HAP-1 (cell line): ENCODE measurements around the gene TRIM24.

Experiments
- DNase-seq, 2 experiments: peaks; one replicate each; pipeline ENCODE4 v3.0.0-alpha.2; 2016 to 2020; ENCODE audit warnings: low spot score in 2 of 2
- H3K27me3 ChIP-seq: fragments of 250-450 bp; sonication (Bioruptor Pico); 2 replicates; pipeline ENCODE4 v1.5.1; 2020; ENCODE audit warnings: low read depth, mild to moderate bottlenecking, moderate library complexity
- H3K36me3 ChIP-seq: fragments of 250-450 bp; sonication (Bioruptor Pico); replicated peaks from 2 replicates; pipeline ENCODE4 v1.5.1; 2020; ENCODE audit warnings: mild to moderate bottlenecking
- H3K4me1 ChIP-seq: fragments of 250-450 bp; sonication (Bioruptor Pico); 2 replicates; pipeline ENCODE4 v1.5.1; 2020; ENCODE audit warnings: mild to moderate bottlenecking
- H3K4me3 ChIP-seq: fragments of 250-450 bp; sonication (Bioruptor Pico); 2 replicates; pipeline ENCODE4 v1.5.1; 2020; ENCODE audit warnings: mild to moderate bottlenecking, moderate library complexity
- H3K9me3 ChIP-seq: fragments of 250-450 bp; sonication (Bioruptor Pico); 2 replicates; pipeline ENCODE4 v1.5.1; 2020; ENCODE audit warnings: mild to moderate bottlenecking, moderate library complexity
- in situ Hi-C: fragments of 300-500 bp; cut with MboI; formaldehyde crosslinking; loops from 3 replicates; pipeline ENCODE4 v1.14.3; 2020; ENCODE audit warnings: low sequenced_read_pairs, inconsistent platforms, mixed read lengths

The TRIM24 gene

DNA sequence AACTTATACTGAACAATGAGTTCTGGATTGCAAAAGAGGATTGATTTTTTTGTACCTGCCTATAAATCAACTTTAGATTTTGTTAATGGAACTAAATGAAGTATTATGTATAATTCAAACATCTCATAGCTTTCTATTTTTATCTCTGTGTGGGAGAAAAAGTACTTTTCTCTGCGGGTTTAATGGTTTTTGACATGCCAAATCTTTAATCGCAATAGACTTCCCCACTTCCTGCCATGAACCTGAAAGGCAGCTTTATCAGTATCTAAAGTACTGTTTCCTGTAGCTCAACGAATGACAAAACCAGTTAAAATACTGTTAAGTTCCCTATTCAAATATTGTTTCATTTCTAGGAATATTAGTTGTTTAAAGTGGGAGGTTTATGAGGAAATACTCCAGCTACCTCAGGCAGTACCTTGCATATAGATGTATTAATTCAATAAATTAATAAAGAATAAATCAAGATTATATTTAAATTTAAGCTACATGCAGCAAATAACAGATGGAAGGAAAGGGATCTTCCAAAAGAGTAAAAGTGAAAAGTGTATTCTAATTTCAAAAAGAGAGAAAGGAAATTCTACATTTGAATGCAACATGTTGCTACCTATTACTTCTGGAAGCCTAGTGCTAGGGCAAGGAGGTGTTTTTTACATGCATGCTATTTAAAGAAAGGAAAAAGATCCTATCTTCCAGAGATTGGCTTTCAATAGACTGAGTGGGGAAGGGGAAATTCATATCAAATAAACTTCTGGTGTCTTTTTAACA is 165.2 kb downstream of the TRIM24 start:
- no peaks in the 10 kb centered on the region for H3K4me1 ChIP-seq
- no peaks in the 10 kb centered on the region for H3K27me3 ChIP-seq
- no peaks in the 10 kb centered on the region for H3K36me3 ChIP-seq
- DNase-seq, result no peak
- in situ Hi-C loops, result no loop called here
- H3K4me3 ChIP-seq, result no peak overlapping the region
- no peaks in the 10 kb centered on the region for H3K9me3 ChIP-seq

DNA sequence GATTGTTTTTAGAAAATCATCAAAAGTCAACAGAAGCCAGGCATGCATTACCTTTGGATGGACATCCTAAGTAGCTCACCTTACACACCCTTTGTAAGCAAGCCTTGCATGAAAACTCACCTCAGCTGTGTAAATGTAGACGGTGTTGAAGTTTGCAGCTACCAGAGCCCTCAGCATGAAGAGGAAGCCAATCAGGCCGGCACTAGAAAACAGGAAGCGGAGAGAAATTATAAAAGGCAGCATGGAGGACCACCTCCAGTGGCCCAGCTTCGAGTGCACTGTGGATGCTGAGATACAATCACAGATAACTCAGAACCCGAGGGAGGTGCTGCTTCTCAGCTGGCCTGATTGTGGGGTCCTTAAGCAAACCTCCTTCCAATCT is 165.8 kb downstream of the TRIM24 start:
- no peaks in the 10 kb centered on the region for H3K36me3 ChIP-seq
- no peaks in the 10 kb centered on the region for H3K4me1 ChIP-seq
- DNase-seq, result no peak
- no peaks in the 10 kb centered on the region for H3K27me3 ChIP-seq
- H3K9me3 ChIP-seq, result no peaks in the 10 kb centered on the region
- in situ Hi-C loops, result no loop called here
- H3K4me3 ChIP-seq, result no peak overlapping the region

DNA sequence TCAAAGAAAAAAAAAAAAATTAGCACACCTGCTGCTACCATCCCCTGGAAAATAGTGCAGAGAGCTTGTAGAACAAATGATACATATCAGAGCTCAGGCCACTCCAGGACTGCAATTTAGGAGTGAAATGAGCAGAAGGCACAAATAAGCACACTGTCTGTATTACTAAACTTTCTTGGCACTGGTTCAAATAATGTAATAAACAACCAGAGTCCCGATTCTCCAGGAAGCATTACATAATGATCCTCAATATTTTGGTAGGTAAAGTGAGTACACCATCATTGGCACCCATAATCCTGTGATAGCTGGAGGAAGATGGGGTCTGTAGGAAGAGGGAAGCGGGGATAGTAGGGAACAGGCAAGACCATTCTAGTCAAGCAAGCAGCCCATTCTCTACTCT is 166.8 kb downstream of the TRIM24 start:
- DNase-seq, result no peak
- in situ Hi-C loops, result no loop called here
- H3K36me3 ChIP-seq, result no peaks in the 10 kb centered on the region
- no peaks in the 10 kb centered on the region for H3K9me3 ChIP-seq
- no peaks in the 10 kb centered on the region for H3K27me3 ChIP-seq
- H3K4me1 ChIP-seq, result no peaks in the 10 kb centered on the region
- H3K4me3 ChIP-seq, result no peak overlapping the region

DNA sequence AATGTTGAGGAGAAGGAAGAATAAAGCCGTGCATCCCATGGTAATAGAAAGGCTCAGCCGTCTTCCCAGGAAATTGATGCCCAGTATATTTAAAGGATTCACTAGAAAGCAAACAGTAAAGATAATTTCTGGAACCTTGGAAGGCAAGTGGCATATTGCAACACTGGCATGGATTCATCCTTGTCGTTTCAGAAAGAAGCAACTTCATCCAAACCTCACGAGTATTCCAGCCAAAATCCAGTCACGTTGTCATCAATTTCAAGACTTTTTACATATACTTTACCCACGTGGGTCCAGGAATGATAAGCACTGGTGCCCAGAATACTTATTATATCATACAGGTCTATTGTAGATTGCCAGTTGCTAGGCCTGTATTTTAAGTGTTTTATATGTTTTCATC is 167.3 kb downstream of the TRIM24 start:
- no peaks in the 10 kb centered on the region for H3K27me3 ChIP-seq
- H3K9me3 ChIP-seq, result no peaks in the 10 kb centered on the region
- no peak overlapping the region for H3K4me3 ChIP-seq
- in situ Hi-C loops, result no loop called here
- no peaks in the 10 kb centered on the region for H3K4me1 ChIP-seq
- H3K36me3 ChIP-seq, result no peaks in the 10 kb centered on the region
- DNase-seq, result no peak

DNA sequence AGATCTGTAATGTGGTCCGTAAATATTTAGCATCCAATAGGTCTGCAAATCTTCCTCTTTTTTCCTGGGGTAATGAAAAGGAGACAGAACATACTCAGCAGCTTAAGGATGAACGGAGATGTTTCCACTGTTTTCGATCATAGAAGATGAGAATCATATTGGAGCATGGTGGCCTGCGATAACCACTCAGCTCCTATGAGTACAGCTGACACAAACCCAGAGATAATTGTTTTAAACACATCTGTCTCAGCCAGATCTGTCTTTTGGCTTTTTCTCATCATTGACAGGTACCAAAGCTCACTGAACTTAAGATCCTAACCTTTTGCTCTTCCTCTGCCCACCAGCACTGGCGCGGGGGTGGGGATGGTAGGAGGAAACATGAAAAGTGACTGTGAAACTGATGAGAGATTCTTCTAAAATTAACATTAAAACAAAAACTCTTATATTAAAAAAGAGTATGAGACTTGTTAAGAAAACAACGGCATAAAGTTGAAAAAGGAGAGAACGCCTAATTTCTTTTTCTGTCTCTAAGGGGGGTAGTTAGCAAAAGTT is 170.1 kb downstream of the TRIM24 start:
- in situ Hi-C loops, result no loop called here

DNA sequence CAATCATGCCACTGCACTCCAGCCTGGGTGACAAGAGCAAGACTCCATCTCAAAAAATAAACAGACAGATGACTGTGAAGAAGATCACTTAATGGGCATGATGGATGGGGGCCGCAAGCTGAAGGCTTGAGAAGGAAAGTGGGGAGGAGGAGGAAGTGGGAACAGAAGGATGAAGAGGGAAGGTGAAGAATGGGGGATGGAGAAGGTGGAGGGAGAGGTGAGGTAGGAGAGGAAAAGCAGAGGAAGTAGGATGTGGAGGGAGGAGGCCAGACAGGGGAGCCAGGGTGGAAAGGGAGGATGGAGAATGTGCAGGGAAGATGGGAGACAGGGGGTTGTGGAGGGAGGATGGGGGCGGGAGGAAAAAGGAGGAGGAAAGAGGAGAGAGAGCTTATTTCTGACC is 172.3 kb downstream of the TRIM24 start:
- H3K36me3 ChIP-seq, result no peaks in the 10 kb centered on the region
- H3K27me3 ChIP-seq, result no peaks in the 10 kb centered on the region
- H3K4me1 ChIP-seq, result no peaks in the 10 kb centered on the region
- H3K9me3 ChIP-seq, result no peaks in the 10 kb centered on the region
- DNase-seq, result no peak
- in situ Hi-C loops, result no loop called here
- H3K4me3 ChIP-seq, result no peak overlapping the region

More for the DNA sequence above, 170.1 kb downstream of the TRIM24 start:
- H3K4me1 ChIP-seq, result no peaks in the 10 kb centered on the region
- no peak for DNase-seq
- H3K9me3 ChIP-seq, result no peaks in the 10 kb centered on the region
- H3K27me3 ChIP-seq, result no peaks in the 10 kb centered on the region
- H3K4me3 ChIP-seq, result no peak overlapping the region
- no peaks in the 10 kb centered on the region for H3K36me3 ChIP-seq

DNA sequence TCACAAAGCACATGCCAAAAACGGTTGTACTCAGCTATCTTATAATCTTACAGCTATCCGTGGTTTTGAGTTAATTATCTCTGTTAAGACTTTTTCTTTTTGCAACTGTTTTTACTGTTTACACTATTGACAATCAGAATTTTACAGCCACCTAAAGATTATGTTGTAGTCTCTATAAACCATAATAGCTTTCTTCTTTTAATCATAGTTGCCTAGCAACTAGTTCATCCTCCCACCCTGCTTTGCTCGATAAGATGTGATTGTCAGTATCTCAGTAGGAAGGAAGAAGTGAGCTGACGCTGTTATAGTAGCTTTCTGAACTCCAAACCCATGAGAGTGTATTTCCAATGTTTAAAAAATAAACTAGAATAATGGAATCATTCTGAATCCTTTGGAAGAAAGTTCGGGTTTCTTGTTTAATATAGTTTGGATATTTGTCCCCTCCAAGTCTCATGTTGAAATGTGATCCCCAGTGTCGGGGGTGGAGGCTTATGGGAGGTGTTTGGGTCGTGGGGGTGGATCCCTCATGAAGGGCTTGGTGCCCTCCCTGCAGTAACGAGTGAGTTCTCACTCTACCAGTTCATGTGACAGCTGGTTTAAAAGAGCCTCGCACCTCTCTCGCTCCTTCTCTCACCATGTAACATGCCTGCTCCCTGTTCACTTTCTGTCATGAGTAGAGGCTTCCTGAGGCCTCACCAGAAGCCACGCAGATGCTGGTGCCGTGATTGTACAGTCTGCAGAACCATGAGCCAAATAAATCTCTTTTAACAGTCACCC is 173.0 kb downstream of the TRIM24 start:
- H3K4me1 ChIP-seq, result no peaks in the 10 kb centered on the region
- in situ Hi-C loops, result no loop called here
- H3K36me3 ChIP-seq, result no peaks in the 10 kb centered on the region
- no peaks in the 10 kb centered on the region for H3K27me3 ChIP-seq
- no peaks in the 10 kb centered on the region for H3K9me3 ChIP-seq
- DNase-seq, result peak in 1 of 2 experiments; percentile 18
- H3K4me3 ChIP-seq, result no peak overlapping the region
